Stimulated activated CD4-positive, alpha-beta T cell treated with anti-CD3 and anti-CD28 coated beads, Interleukin-1b, Interleukin-23, amount 100 ng/mL, for 1 hour (primary cell): ENCODE measurements around the gene TCP11L2.
"Not testable (repeated sequence)": the region's sequence is repeated elsewhere in the genome, so short reads cannot be mapped to it uniquely, and the experiment has no call there.

Experiments
- DNase-seq, 2 donors: peaks; one replicate each; pipeline ENCODE4 v3.0.0-alpha.2; 2020; ENCODE audit warnings: low read depth in 2 of 2

The TCP11L2 gene

GRCh38 chr12:106307181-106307580 lies 4.6 kb downstream of the TCP11L2 start:
- DNase-seq: no peak

- no peak for DNase-seq
These were observed 5.6 kb downstream of the TCP11L2 start for GRCh38 chr12:106308121-106308520.

- DNase-seq: no peak
These were observed 6.1 kb downstream of the TCP11L2 start for GRCh38 chr12:106308611-106309010.

GRCh38 chr12:106309671-106310505 lies 7.4 kb downstream of the TCP11L2 start:
- no peak for DNase-seq

- no peak for DNase-seq
These were observed 8.2 kb downstream of the TCP11L2 start for GRCh38 chr12:106310687-106311086.

GRCh38 chr12:106311139-106311538 lies 8.6 kb downstream of the TCP11L2 start:
- DNase-seq: no peak

- not testable (repeated sequence) for DNase-seq
These were observed 10.9 kb downstream of the TCP11L2 start for GRCh38 chr12:106313413-106313812.

- no peak for DNase-seq
These were observed 13.0 kb downstream of the TCP11L2 start for GRCh38 chr12:106315523-106315922.

GRCh38 chr12:106317406-106318082 lies 15.0 kb downstream of the TCP11L2 start:
- DNase-seq: no peak

- no peak for DNase-seq
These were observed 18.8 kb downstream of the TCP11L2 start for GRCh38 chr12:106321139-106321850.

GRCh38 chr12:106323537-106323936 lies 21.0 kb downstream of the TCP11L2 start:
- no peak for DNase-seq

- DNase-seq: no peak
These were observed 24.9 kb downstream of the TCP11L2 start for GRCh38 chr12:106327309-106327869.

- DNase-seq: no peak
These were observed 26.2 kb downstream of the TCP11L2 start for GRCh38 chr12:106328735-106329134.

- DNase-seq: no peak
These were observed 26.9 kb downstream of the TCP11L2 start for GRCh38 chr12:106329231-106329982.

- no peak for DNase-seq
These were observed 29.1 kb downstream of the TCP11L2 start for GRCh38 chr12:106331599-106331998.

- DNase-seq: no peak
These were observed 30.0 kb downstream of the TCP11L2 start for GRCh38 chr12:106332536-106332935.

GRCh38 chr12:106333010-106333409 lies 30.5 kb downstream of the TCP11L2 start:
- no peak for DNase-seq

- no peak for DNase-seq
These were observed 31.2 kb downstream of the TCP11L2 start for GRCh38 chr12:106333756-106334155.

GRCh38 chr12:106341086-106341877 lies 38.7 kb downstream of the TCP11L2 start:
- no peak for DNase-seq

- no peak for DNase-seq
These were observed 40.1 kb downstream of the TCP11L2 start for GRCh38 chr12:106342397-106343213.
